Measurements from ENCODE around the gene EEF1AKMT4.

EEF1AKMT4 gene

GRCh38 chr3:184299488-184300377, 50.3 kb downstream of the EEF1AKMT4 start:
- TF ChIP-seq, protein P1, sequence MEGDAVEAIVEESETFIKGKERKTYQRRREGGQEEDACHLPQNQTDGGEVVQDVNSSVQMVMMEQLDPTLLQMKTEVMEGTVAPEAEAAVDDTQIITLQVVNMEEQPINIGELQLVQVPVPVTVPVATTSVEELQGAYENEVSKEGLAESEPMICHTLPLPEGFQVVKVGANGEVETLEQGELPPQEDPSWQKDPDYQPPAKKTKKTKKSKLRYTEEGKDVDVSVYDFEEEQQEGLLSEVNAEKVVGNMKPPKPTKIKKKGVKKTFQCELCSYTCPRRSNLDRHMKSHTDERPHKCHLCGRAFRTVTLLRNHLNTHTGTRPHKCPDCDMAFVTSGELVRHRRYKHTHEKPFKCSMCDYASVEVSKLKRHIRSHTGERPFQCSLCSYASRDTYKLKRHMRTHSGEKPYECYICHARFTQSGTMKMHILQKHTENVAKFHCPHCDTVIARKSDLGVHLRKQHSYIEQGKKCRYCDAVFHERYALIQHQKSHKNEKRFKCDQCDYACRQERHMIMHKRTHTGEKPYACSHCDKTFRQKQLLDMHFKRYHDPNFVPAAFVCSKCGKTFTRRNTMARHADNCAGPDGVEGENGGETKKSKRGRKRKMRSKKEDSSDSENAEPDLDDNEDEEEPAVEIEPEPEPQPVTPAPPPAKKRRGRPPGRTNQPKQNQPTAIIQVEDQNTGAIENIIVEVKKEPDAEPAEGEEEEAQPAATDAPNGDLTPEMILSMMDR (IDR thresholded peaks at IDR 0.05) = no peak

- TF ChIP-seq, protein P1 (IDR thresholded peaks at IDR 0.05) = no peak
These were observed 50.9 kb downstream of the EEF1AKMT4 start for GRCh38 chr3:184300378-184300720.

DNA sequence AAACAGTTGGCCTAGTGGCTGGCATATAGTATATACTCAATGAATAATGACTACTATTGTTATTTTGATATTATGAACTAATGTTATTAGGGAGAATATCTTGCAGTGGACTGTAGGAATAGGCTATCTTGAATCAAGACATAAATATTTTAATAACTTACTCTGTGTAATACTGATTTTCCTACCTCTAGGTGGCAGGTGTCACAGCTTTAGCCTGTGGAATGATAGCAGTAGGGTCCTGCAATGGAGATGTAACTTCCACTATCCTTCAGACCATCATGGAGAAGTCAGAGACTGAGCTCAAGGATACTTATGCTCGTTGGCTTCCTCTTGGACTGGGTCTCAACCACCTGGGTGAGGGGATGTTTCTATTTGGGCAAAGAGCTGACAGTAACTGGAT, 56.1 kb downstream of the EEF1AKMT4 start:
- TF ChIP-seq, protein P1 (IDR thresholded peaks at IDR 0.05) = peak; percentile 55; the same call in 1 of the 2 replicates

DNA sequence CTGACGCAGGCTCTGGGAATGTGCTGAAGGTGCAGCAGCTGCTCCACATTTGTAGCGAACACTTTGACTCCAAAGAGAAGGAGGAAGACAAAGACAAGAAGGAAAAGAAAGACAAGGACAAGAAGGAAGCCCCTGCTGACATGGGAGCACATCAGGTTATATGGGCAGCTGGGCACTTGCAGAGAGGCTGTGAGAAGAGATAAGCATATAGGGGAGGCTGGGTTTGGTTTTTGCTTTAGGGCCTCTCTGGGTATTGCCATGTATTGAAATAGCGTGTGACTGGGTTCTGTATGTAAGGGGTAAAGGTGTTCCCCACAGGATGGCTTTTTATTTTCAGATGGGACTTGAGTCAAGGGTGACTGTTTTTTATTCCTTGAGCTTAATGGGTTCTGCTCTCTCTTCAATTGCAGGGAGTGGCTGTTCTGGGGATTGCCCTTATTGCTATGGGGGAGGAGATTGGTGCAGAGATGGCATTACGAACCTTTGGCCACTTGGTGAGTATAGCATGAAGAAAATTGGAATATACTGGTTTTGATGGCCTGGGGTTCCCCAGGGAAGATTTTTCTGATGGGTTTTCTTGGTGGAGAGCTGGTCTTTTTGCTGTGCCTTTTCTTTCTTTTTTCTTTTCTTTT, 57.0 kb downstream of the EEF1AKMT4 start:
- TF ChIP-seq, protein P1 (IDR thresholded peaks at IDR 0.05) = no peak

DNA sequence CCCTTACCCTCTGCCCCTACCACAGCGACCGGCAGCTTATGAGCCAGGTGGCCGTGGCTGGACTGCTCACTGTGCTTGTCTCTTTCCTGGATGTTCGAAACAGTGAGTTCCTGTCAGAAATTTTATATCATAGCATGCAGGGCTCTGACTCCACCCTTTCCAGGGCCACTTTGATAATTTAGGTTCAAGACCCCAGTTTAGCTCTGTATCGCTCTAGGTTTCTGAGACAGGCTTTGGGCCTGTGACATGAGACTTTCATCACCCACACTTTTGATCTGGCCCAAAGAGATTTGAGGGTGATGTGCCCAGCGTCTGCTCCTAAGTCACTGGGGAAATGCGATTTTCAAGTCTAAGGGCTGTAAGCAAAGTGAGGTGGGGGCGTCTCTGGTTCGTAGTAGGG, 58.4 kb downstream of the EEF1AKMT4 start:
- TF ChIP-seq, protein P1 (IDR thresholded peaks at IDR 0.05) = no peak
